ENCODE results near the gene KPNA4. TPM values are rescaled to one million over a fixed set of nuclear protein-coding genes. Genes with fewer than 3 reads are reported as not detected.
"Not testable (repeated sequence)": the region's sequence is repeated elsewhere in the genome, so short reads cannot be mapped to it uniquely, and the experiment has no call there.

The KPNA4 gene
- total RNA-seq, 8 experiments from 2014 or later = 18.4 to 40.8 (median 27.3) TPM

GRCh38 chr3:160452251-160452650, 113.1 kb downstream of the KPNA4 start:
- 88 to 100% (median 98%) methylated on average over 1 to 14 of the region's 19 CpGs; no CpG with 5 or more reads in 3 of the 10 experiments for WGBS, 10 experiments
- H3K4me3 ChIP-seq; in situ Hi-C loops (cut with MboI; ENCODE audit: low pct_unique_long_range_greater_than_20kb in 2 of 9, low sequenced_read_pairs in 9 of 9, unreplicated experiment in 9 of 9); H3K27ac ChIP-seq; H3K4me1 ChIP-seq (replicated peaks in 1 of 2); ATAC-seq (replicated peaks in 6 of 8): not testable (repeated sequence)

GRCh38 chr3:160451602-160452001, 113.8 kb downstream of the KPNA4 start:
- 0 to 100% (median 84%) methylated on average over 1 to 4 of the region's 4 CpGs; no CpG with 5 or more reads in 2 of the 10 experiments for WGBS, 10 experiments
- H3K4me1 ChIP-seq (replicated peaks in 1 of 2) = no peaks in the 10 kb centered on the region
- in situ Hi-C loops (cut with MboI; ENCODE audit: low pct_unique_long_range_greater_than_20kb in 2 of 9, low sequenced_read_pairs in 9 of 9, unreplicated experiment in 9 of 9) = no loop called here
- no peak overlapping the region for H3K27ac ChIP-seq
- no peak for ATAC-seq (replicated peaks in 6 of 8)
- H3K4me3 ChIP-seq = no peak overlapping the region

GRCh38 chr3:160450846-160451245, 114.5 kb downstream of the KPNA4 start:
- WGBS, 10 experiments = 21 to 100% (median 60%) methylated on average over 1 to 3 of the region's 3 CpGs; no CpG with 5 or more reads in 2 of the 10 experiments
- Histone ChIP-seq H3K4me1 (replicated peaks in 1 of 2) (no peaks in the 10 kb centered on the region), H3K27ac (no peak overlapping the region), H3K4me3 (no peak overlapping the region)
- in situ Hi-C loops (cut with MboI; ENCODE audit: low pct_unique_long_range_greater_than_20kb in 2 of 9, low sequenced_read_pairs in 9 of 9, unreplicated experiment in 9 of 9) = no loop called here
- no peak for ATAC-seq (replicated peaks in 6 of 8)

GRCh38 chr3:160449636-160450598, 115.5 kb downstream of the KPNA4 start, which contains the start of gene TRIM59:
TSS of gene TRIM59 (minus strand) at chr3:160449786. CDS start at chr3:160439183, 10,603 bp downstream.
- 0 to 44% (median 12%) methylated on average over 1 to 20 of the region's 71 CpGs; no CpG with 5 or more reads in 2 of the 10 experiments for WGBS, 10 experiments
- peak; percentile 90 to 95 (median 92) for ATAC-seq (replicated peaks in 6 of 8)
- peak within 1 kb of the TSS; percentile 72 to 82 for H3K27ac ChIP-seq
- H3K4me3 ChIP-seq = peak within 1 kb of the TSS; percentile 40 to 66 (median 51)
- H3K4me1 ChIP-seq (replicated peaks in 1 of 2) = no peaks in the 10 kb centered on the region
- in situ Hi-C loops (cut with MboI; ENCODE audit: low pct_unique_long_range_greater_than_20kb in 2 of 9, low sequenced_read_pairs in 9 of 9, unreplicated experiment in 9 of 9) = no loop called here

GRCh38 chr3:160448845-160449635, 116.3 kb downstream of the KPNA4 start:
- Histone ChIP-seq H3K27ac (peak overlapping the region; percentile 44 to 68), H3K4me1 (replicated peaks in 1 of 2) (no peaks in the 10 kb centered on the region), H3K4me3 (peak overlapping the region; percentile 40 to 66 (median 51))
- peak in 7 of 8 experiments; percentile 58 to 69 (median 66) for ATAC-seq (replicated peaks in 6 of 8)
- in situ Hi-C loops (cut with MboI; ENCODE audit: low pct_unique_long_range_greater_than_20kb in 2 of 9, low sequenced_read_pairs in 9 of 9, unreplicated experiment in 9 of 9) = no loop called here
- WGBS, 10 experiments = 0 to 9% (median 1%) methylated on average over 2 to 9 of the region's 26 CpGs

GRCh38 chr3:160447544-160447943, 117.8 kb downstream of the KPNA4 start:
- 13 to 100% (median 35%) methylated on average over 1 to 3 of the region's 3 CpGs; no CpG with 5 or more reads in 1 of the 10 experiments for WGBS, 10 experiments
- no peak overlapping the region for H3K27ac ChIP-seq
- H3K4me1 ChIP-seq (replicated peaks in 1 of 2) = no peaks in the 10 kb centered on the region
- ATAC-seq (replicated peaks in 6 of 8) = no peak
- peak overlapping the region in 1 of 5 donors; percentile 63 for H3K4me3 ChIP-seq
- in situ Hi-C loops (cut with MboI; ENCODE audit: low pct_unique_long_range_greater_than_20kb in 2 of 9, low sequenced_read_pairs in 9 of 9, unreplicated experiment in 9 of 9) = no loop called here

- H3K4me3 ChIP-seq = no peak overlapping the region
- H3K4me1 ChIP-seq (replicated peaks in 1 of 2) = no peaks in the 10 kb centered on the region
- in situ Hi-C loops (cut with MboI; ENCODE audit: low pct_unique_long_range_greater_than_20kb in 2 of 9, low sequenced_read_pairs in 9 of 9, unreplicated experiment in 9 of 9) = no loop called here
- no peak for ATAC-seq (replicated peaks in 6 of 8)
- no peak overlapping the region for H3K27ac ChIP-seq
- WGBS, 10 experiments = 90 to 100% (median 97%) methylated on average over 1 to 9 of the region's 13 CpGs; no CpG with 5 or more reads in 2 of the 10 experiments
Measured at GRCh38 chr3:160446522-160447056, 118.8 kb downstream of the KPNA4 start.

- Histone ChIP-seq H3K4me3 (no peak overlapping the region), H3K4me1 (replicated peaks in 1 of 2) (no peaks in the 10 kb centered on the region), H3K27ac (no peak overlapping the region)
- 83 to 100% (median 100%) methylated on average over 1 of the region's 1 CpG; no CpG with 5 or more reads in 5 of the 10 experiments for WGBS, 10 experiments
- no peak for ATAC-seq (replicated peaks in 6 of 8)
- in situ Hi-C loops (cut with MboI; ENCODE audit: low pct_unique_long_range_greater_than_20kb in 2 of 9, low sequenced_read_pairs in 9 of 9, unreplicated experiment in 9 of 9) = no loop called here
Measured at GRCh38 chr3:160445854-160446253, 119.5 kb downstream of the KPNA4 start.

Other genes with a start within 250 kb of the KPNA4 start
- gene IFT80, start 166.3 kb downstream of the KPNA4 start, total RNA-seq = 10 to 100 TPM; 22.4 to 50.2 (median 38.7) TPM
- gene SMC4, start 165.9 kb downstream of the KPNA4 start, total RNA-seq = 100 to 1,000 TPM in 2 of 8 experiments, 10 to 100 TPM in 3, 1 to 10 TPM in 3; 6.8 to 106 (median 11.2) TPM
- 10 to 100 TPM in 5 of 8 experiments, 1 to 10 TPM in 3; 3.3 to 41.5 (median 11.2) TPM for gene TRIM59, start 115.8 kb downstream of the KPNA4 start, total RNA-seq
- gene ARL14, start 111.6 kb upstream of the KPNA4 start, total RNA-seq = under 1 TPM in 4 of 8 experiments, not detected in 4; 0.21 to 0.38 (median 0.33) TPM
- gene PPM1L, start 190.7 kb upstream of the KPNA4 start, total RNA-seq = 10 to 100 TPM; 10.8 to 27.3 (median 22.1) TPM